OCI-M1 (cell line): ENCODE data around the gene MSMB.
"Not testable (repeated sequence)": the region's sequence is repeated elsewhere in the genome, so short reads cannot be mapped to it uniquely, and the experiment has no call there.

Source experiments
- DNase-seq: peaks from one replicate; lab custom pipeline; 2025; lab: John Stamatoyannopoulos, UW

The MSMB gene

GRCh38 chr10:46006219-46006618, 39.9 kb downstream of the MSMB start:
- no peak for DNase-seq

- no peak for DNase-seq
These were observed 40.7 kb downstream of the MSMB start for GRCh38 chr10:46005383-46005782.

GRCh38 chr10:46004963-46005362, 41.1 kb downstream of the MSMB start:
- DNase-seq: no peak

GRCh38 chr10:46002916-46003693, 43.0 kb downstream of the MSMB start:
- no peak for DNase-seq

- not testable (repeated sequence) for DNase-seq
These were observed 43.8 kb downstream of the MSMB start for GRCh38 chr10:46002189-46002687.

- peak; percentile 98 for DNase-seq
These were observed 44.8 kb downstream of the MSMB start for GRCh38 chr10:46001187-46001756.

- DNase-seq: peak; percentile 57
These were observed 45.5 kb downstream of the MSMB start for GRCh38 chr10:46000538-46000937.

GRCh38 chr10:45999955-46000354, 46.1 kb downstream of the MSMB start:
- not testable (repeated sequence) for DNase-seq

GRCh38 chr10:45997994-45998763, 47.9 kb downstream of the MSMB start:
- DNase-seq: no peak

- no peak for DNase-seq
These were observed 48.5 kb downstream of the MSMB start for GRCh38 chr10:45997557-45997956.

GRCh38 chr10:45985590-45985989, 60.5 kb downstream of the MSMB start:
- DNase-seq: not testable (repeated sequence)

- not testable (repeated sequence) for DNase-seq
These were observed 61.6 kb downstream of the MSMB start for GRCh38 chr10:45984473-45984872.

- DNase-seq: peak; percentile 84
These were observed 62.4 kb downstream of the MSMB start for GRCh38 chr10:45983538-45984186.
